Measurements from ENCODE around the gene C1QTNF8.

C1QTNF8 gene

GRCh38 chr16:1055557-1055924 is 40.5 kb downstream of the C1QTNF8 start:
- DNase-seq: no peak

- peak; percentile 6 for DNase-seq
Observed at GRCh38 chr16:1054660-1055556, 41.1 kb downstream of the C1QTNF8 start.

GRCh38 chr16:1053700-1054368 is 42.2 kb downstream of the C1QTNF8 start:
- DNase-seq: no peak

- DNase-seq: no peak
Observed at GRCh38 chr16:1053121-1053521, 42.9 kb downstream of the C1QTNF8 start.

- DNase-seq: no peak
Observed at GRCh38 chr16:1052721-1053120, 43.3 kb downstream of the C1QTNF8 start.

- DNase-seq: no peak
Observed at GRCh38 chr16:1051446-1051845, 44.6 kb downstream of the C1QTNF8 start.

- DNase-seq: no peak
Observed at GRCh38 chr16:1050921-1051320, 45.1 kb downstream of the C1QTNF8 start.

- no peak for DNase-seq
Observed at GRCh38 chr16:1050516-1050915, 45.5 kb downstream of the C1QTNF8 start.

- DNase-seq: no peak
Observed at GRCh38 chr16:1049976-1050247, 46.1 kb downstream of the C1QTNF8 start.

- DNase-seq: no peak
Observed at GRCh38 chr16:1049113-1049975, 46.7 kb downstream of the C1QTNF8 start.

- peak; percentile 8 for DNase-seq
Observed at GRCh38 chr16:1048442-1049112, 47.5 kb downstream of the C1QTNF8 start.

- DNase-seq: no peak
Observed at GRCh38 chr16:1047801-1048200, 48.2 kb downstream of the C1QTNF8 start.

- no peak for DNase-seq
Observed at GRCh38 chr16:1047123-1047522, 48.9 kb downstream of the C1QTNF8 start.

GRCh38 chr16:1045993-1046911 is 49.8 kb downstream of the C1QTNF8 start:
- DNase-seq: no peak

GRCh38 chr16:1045310-1045992 is 50.6 kb downstream of the C1QTNF8 start:
- DNase-seq: no peak

- no peak for DNase-seq
Observed at GRCh38 chr16:1044460-1045309, 51.4 kb downstream of the C1QTNF8 start.

- no peak for DNase-seq
Observed at GRCh38 chr16:1043881-1044451, 52.1 kb downstream of the C1QTNF8 start.

- no peak for DNase-seq
Observed at GRCh38 chr16:1042866-1043265, 53.2 kb downstream of the C1QTNF8 start.

- no peak for DNase-seq
Observed at GRCh38 chr16:1042049-1042744, 53.8 kb downstream of the C1QTNF8 start.
